GM18526 (cell line): ENCODE measurements around the gene EIF4A3.

Experiments
- POLR2A ChIP-seq: IDR thresholded peaks from 3 replicates; pipeline ENCODE4 v1.6.1; 2011; ENCODE audit not compliant: insufficient read length; ENCODE audit errors: extremely low read depth

Gene EIF4A3

GRCh38 chr17:80113033-80113484 is 33.9 kb downstream of the EIF4A3 start:
- TF ChIP-seq POLR2A = no peak

GRCh38 chr17:80112471-80113032 is 34.4 kb downstream of the EIF4A3 start:
- TF ChIP-seq POLR2A = no peak

- TF ChIP-seq POLR2A = no peak
Observed at GRCh38 chr17:80111702-80112470, 35.0 kb downstream of the EIF4A3 start.

- no peak for TF ChIP-seq POLR2A
Observed at GRCh38 chr17:80110927-80111701, 35.8 kb downstream of the EIF4A3 start.

- TF ChIP-seq POLR2A = no peak
Observed at GRCh38 chr17:80110447-80110812, 36.5 kb downstream of the EIF4A3 start.

GRCh38 chr17:80109713-80110446 is 37.0 kb downstream of the EIF4A3 start:
- TF ChIP-seq POLR2A = no peak

GRCh38 chr17:80109066-80109660 is 37.8 kb downstream of the EIF4A3 start:
- TF ChIP-seq POLR2A = no peak

GRCh38 chr17:80108036-80108971 is 38.6 kb downstream of the EIF4A3 start:
- no peak for TF ChIP-seq POLR2A

GRCh38 chr17:80107231-80108021 is 39.5 kb downstream of the EIF4A3 start:
- TF ChIP-seq POLR2A = no peak

GRCh38 chr17:80106751-80107150 is 40.2 kb downstream of the EIF4A3 start:
- no peak for TF ChIP-seq POLR2A

GRCh38 chr17:80106176-80106575 is 40.8 kb downstream of the EIF4A3 start:
- no peak for TF ChIP-seq POLR2A

GRCh38 chr17:80105762-80106161 is 41.2 kb downstream of the EIF4A3 start:
- TF ChIP-seq POLR2A = no peak

- TF ChIP-seq POLR2A = no peak
Observed at GRCh38 chr17:80104956-80105375, 42.0 kb downstream of the EIF4A3 start.

- TF ChIP-seq POLR2A = no peak
Observed at GRCh38 chr17:80104321-80104955, 42.5 kb downstream of the EIF4A3 start.
